Activated naive CD8-positive, alpha-beta T cell treated with anti-CD3 and anti-CD28 coated beads, Interleukin-2, amount 50 U/mL, for 24 hours (primary cell): ENCODE results near the gene TLX2.
A peak's percentile ranks its signal among the peaks of the same experiment; 100 is the strongest.

Experiments
- ATAC-seq: fragments of 150-1000 bp; cut with Tn5 transposase; one replicate; pipeline ENCODE4 v1.10.0; 2021
- DNase-seq: peaks from one replicate; pipeline ENCODE4 v3.0.0; 2021
- H3K27ac Mint-ChIP-seq: one replicate; pipeline ENCODE4 v1.8.0; 2021; ENCODE audit warnings: mild to moderate bottlenecking, mixed read lengths
- H3K27me3 Mint-ChIP-seq: one replicate; pipeline ENCODE4 v1.8.0; 2021; ENCODE audit warnings: mixed read lengths
- H3K36me3 Mint-ChIP-seq: one replicate; pipeline ENCODE4 v1.8.0; 2021; ENCODE audit warnings: low read depth, mixed read lengths
- H3K4me1 Mint-ChIP-seq: one replicate; pipeline ENCODE4 v1.8.0; 2021; ENCODE audit warnings: mixed read lengths
- H3K4me3 Mint-ChIP-seq: one replicate; pipeline ENCODE4 v1.8.0; 2021; ENCODE audit warnings: mild to moderate bottlenecking, moderate library complexity, mixed read lengths
- H3K9me3 Mint-ChIP-seq: one replicate; pipeline ENCODE4 v1.8.0; 2021; ENCODE audit warnings: mixed read lengths

Gene TLX2

DNA sequence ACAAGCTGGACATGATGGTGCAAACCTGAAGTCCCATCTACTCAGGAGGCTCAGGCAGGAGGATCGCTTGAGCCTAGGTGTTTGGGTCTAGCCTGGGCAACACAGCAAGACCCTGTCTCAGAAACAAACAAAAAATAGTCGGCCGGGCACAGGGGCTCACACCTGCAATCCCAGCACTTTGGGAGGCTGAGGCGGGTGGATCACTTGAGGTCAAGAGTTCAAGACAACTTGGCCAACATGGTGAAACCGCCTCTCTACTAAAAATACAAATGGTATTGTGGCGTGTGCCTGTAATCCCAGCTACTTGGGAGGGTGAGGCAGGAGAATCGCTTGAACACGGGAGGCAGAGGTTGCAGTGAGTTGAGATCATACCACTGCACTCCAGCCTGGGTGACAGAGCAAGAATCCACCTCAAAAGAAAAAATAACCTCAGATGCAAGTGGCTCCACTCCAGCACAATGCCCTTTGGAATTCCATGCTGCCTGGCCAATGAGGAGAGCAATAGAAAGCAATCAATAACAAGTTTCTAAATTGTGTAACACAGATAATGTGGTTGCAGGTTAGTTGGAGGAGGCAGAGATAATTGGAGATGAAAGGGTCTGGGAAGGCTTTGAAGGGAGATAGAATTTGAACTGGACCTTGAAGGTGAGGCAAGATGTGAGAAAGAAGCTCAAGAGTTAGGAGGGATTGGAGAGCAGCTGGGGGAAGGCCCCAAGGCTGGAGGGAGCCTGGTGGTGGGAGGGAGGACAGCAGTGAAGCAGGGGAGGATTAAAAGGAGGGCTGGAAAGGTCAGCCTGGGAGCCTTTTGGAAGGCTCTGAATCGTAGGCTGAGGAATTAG, 25.4 kb upstream of the TLX2 start:
- no peak for DNase-seq
- H3K36me3 Mint-ChIP-seq: peaks cover 16% of the 10 kb centered on the region
- H3K4me3 Mint-ChIP-seq: no peak overlapping the region
- H3K9me3 Mint-ChIP-seq: no peaks in the 10 kb centered on the region
- no peak overlapping the region for H3K27ac Mint-ChIP-seq
- no peak for ATAC-seq
- peaks cover 4% of the 10 kb centered on the region for H3K4me1 Mint-ChIP-seq
- H3K27me3 Mint-ChIP-seq: no peaks in the 10 kb centered on the region

DNA sequence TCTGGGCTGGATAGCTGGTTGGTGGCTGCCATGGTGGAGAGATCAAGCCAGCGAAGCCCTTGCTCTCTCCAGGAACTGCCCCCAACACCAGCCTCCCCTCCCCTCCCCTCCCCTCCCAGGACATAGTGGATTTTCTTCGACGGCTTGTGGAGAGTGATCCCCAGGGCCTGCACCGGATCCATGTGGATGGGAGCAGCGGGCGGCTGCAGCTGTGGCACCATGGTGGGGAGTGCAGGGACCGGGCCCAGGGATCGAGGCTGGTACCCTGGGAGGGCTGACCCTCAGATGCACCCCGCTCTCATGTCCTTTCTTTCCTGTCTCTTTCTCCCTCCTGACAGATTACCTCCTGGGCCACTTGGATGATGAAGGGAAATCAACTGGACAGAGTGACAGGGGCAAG, 24.3 kb upstream of the TLX2 start:
- DNase-seq (no peak), ATAC-seq (no peak)
- H3K36me3 Mint-ChIP-seq: peaks cover 16% of the 10 kb centered on the region
- H3K4me3 Mint-ChIP-seq: no peak overlapping the region
- no peaks in the 10 kb centered on the region for H3K27me3 Mint-ChIP-seq
- no peak overlapping the region for H3K27ac Mint-ChIP-seq
- no peaks in the 10 kb centered on the region for H3K9me3 Mint-ChIP-seq
- peaks cover 2% of the 10 kb centered on the region for H3K4me1 Mint-ChIP-seq

- Mint-ChIP-seq H3K9me3 (no peaks in the 10 kb centered on the region), H3K27me3 (no peaks in the 10 kb centered on the region), H3K27ac (no peak overlapping the region), H3K4me1 (no peaks in the 10 kb centered on the region), H3K36me3 (peaks cover 8% of the 10 kb centered on the region), H3K4me3 (no peak overlapping the region)
- no peak for DNase-seq
- no peak for ATAC-seq
Measured at GRCh38 chr2:74491648-74492544, 22.4 kb upstream of the TLX2 start.

- peaks cover 5% of the 10 kb centered on the region for H3K36me3 Mint-ChIP-seq
Measured at GRCh38 chr2:74493546-74493945, 20.7 kb upstream of the TLX2 start.

GRCh38 chr2:74495440-74495839, 18.8 kb upstream of the TLX2 start:
- no peaks in the 10 kb centered on the region for H3K9me3 Mint-ChIP-seq
- DNase-seq: no peak
- peaks cover 4% of the 10 kb centered on the region for H3K36me3 Mint-ChIP-seq
- no peak overlapping the region for H3K27ac Mint-ChIP-seq
- ATAC-seq: no peak
- peaks cover 20% of the 10 kb centered on the region for H3K4me1 Mint-ChIP-seq
- peaks cover 25% of the 10 kb centered on the region for H3K27me3 Mint-ChIP-seq
- no peak overlapping the region for H3K4me3 Mint-ChIP-seq

More at GRCh38 chr2:74493546-74493945, 20.7 kb upstream of the TLX2 start:
- Mint-ChIP-seq H3K27ac (no peak overlapping the region), H3K4me3 (no peak overlapping the region), H3K4me1 (peaks cover 10% of the 10 kb centered on the region), H3K27me3 (peaks cover 10% of the 10 kb centered on the region), H3K9me3 (no peaks in the 10 kb centered on the region)
- ATAC-seq (no peak), DNase-seq (no peak)

GRCh38 chr2:74496997-74497776, 17.1 kb upstream of the TLX2 start:
- Mint-ChIP-seq H3K36me3 (no peaks in the 10 kb centered on the region), H3K4me1 (peaks cover 24% of the 10 kb centered on the region)

GRCh38 chr2:74497777-74498499, 16.3 kb upstream of the TLX2 start:
- H3K27ac Mint-ChIP-seq: peak overlapping the region; percentile 22
- peak overlapping the region; percentile 77 for H3K4me3 Mint-ChIP-seq
- ATAC-seq: no peak
- no peaks in the 10 kb centered on the region for H3K9me3 Mint-ChIP-seq
- peaks cover 48% of the 10 kb centered on the region for H3K27me3 Mint-ChIP-seq
- peak; percentile 30 for DNase-seq
- H3K36me3 Mint-ChIP-seq: no peaks in the 10 kb centered on the region
- peaks cover 32% of the 10 kb centered on the region for H3K4me1 Mint-ChIP-seq

More at GRCh38 chr2:74496997-74497776, 17.1 kb upstream of the TLX2 start:
- H3K27ac Mint-ChIP-seq: peak overlapping the region; percentile 22
- H3K27me3 Mint-ChIP-seq: peaks cover 40% of the 10 kb centered on the region
- H3K9me3 Mint-ChIP-seq: no peaks in the 10 kb centered on the region
- H3K4me3 Mint-ChIP-seq: peak overlapping the region; percentile 77
- ATAC-seq: no peak
- no peak for DNase-seq

GRCh38 chr2:74498500-74499266, 15.6 kb upstream of the TLX2 start:
- H3K4me1 Mint-ChIP-seq: peaks cover 38% of the 10 kb centered on the region
- H3K27ac Mint-ChIP-seq: peak overlapping the region; percentile 9
- H3K36me3 Mint-ChIP-seq: no peaks in the 10 kb centered on the region
- no peaks in the 10 kb centered on the region for H3K9me3 Mint-ChIP-seq
- DNase-seq (peak; percentile 37), ATAC-seq (peak; percentile 81)
- H3K4me3 Mint-ChIP-seq: peak overlapping the region; percentile 77
- H3K27me3 Mint-ChIP-seq: peaks cover 51% of the 10 kb centered on the region

DNA sequence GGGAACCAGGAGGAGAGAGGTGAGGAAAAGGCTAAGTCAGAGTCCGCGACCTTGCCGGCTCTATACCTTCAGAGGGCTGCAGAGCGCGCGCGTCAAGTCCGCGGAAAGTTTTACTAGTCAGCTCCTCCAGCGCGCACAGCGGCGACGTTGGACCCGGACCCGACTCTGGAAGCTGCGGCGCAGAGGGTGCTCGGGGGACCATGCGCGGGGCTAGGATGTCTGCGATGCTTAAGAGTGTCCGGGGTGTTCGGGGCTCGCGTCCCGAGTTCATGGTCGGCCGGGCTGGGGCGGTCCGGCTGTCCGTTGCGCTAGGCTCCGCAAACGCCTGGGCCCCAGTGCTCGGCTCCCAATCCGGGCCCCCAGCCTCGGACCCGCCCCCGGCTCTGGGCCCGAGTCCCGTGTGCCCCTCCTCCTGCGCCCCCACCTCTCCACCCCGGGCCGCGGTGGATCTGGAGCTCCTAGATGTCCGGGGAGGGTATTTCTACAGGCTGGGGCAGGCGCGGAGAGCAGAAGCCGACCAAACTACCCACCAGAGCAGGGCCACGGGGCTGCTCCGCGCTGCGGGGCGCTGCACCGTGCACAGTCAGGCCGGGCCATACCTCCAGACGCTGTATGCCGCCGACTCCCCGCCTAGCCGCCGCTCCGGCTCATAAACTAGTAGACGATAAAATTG, 14.8 kb upstream of the TLX2 start, which contains the start of gene LBX2:
LBX2 (minus strand) TSS at position 337 of the 673 bp plus-strand sequence; CDS start at position 271, 66 bp downstream.
- H3K4me1 Mint-ChIP-seq: peaks cover 45% of the 10 kb centered on the region
- H3K9me3 Mint-ChIP-seq: no peaks in the 10 kb centered on the region
- H3K4me3 Mint-ChIP-seq: peak within 1 kb of the TSS; percentile 77
- peak; percentile 33 for ATAC-seq
- peaks cover 58% of the 10 kb centered on the region for H3K27me3 Mint-ChIP-seq
- H3K36me3 Mint-ChIP-seq: peaks cover 3% of the 10 kb centered on the region
- DNase-seq: peak; percentile 56
- H3K27ac Mint-ChIP-seq: no peak within 1 kb of the TSS

- DNase-seq (no peak), ATAC-seq (no peak)
- peaks cover 64% of the 10 kb centered on the region for H3K27me3 Mint-ChIP-seq
- peaks cover 50% of the 10 kb centered on the region for H3K4me1 Mint-ChIP-seq
- peaks cover 10% of the 10 kb centered on the region for H3K36me3 Mint-ChIP-seq
- H3K4me3 Mint-ChIP-seq: no peak overlapping the region
- H3K9me3 Mint-ChIP-seq: no peaks in the 10 kb centered on the region
- no peak overlapping the region for H3K27ac Mint-ChIP-seq
Measured at GRCh38 chr2:74499940-74500577, 14.2 kb upstream of the TLX2 start.

DNA sequence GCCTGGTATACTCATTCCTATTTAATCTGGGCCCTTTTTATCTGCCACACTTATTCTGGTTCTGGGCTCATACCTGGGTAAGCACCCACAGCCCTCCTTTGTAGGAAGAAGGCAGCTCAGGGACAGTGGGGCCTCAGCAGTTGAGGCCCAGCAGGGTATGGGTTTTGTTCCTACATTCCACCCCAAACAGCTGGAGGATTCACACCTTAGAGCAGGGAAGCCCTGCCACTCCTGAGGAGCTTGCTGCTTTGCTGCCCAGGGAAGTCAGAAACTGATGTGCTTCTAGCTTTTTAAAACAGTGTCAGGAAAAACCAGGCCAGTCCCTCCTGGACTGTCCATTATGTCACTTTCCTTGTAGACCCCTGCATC, 13.7 kb upstream of the TLX2 start:
- Mint-ChIP-seq H3K9me3 (no peaks in the 10 kb centered on the region), H3K4me1 (peaks cover 52% of the 10 kb centered on the region), H3K27me3 (peaks cover 66% of the 10 kb centered on the region), H3K27ac (no peak overlapping the region), H3K36me3 (peaks cover 15% of the 10 kb centered on the region), H3K4me3 (no peak overlapping the region)
- DNase-seq (no peak), ATAC-seq (no peak)

- no peak overlapping the region for H3K4me3 Mint-ChIP-seq
- H3K4me1 Mint-ChIP-seq: peaks cover 58% of the 10 kb centered on the region
- peaks cover 21% of the 10 kb centered on the region for H3K36me3 Mint-ChIP-seq
- DNase-seq (no peak), ATAC-seq (no peak)
- H3K9me3 Mint-ChIP-seq: no peaks in the 10 kb centered on the region
- no peak overlapping the region for H3K27ac Mint-ChIP-seq
- peaks cover 66% of the 10 kb centered on the region for H3K27me3 Mint-ChIP-seq
Measured at GRCh38 chr2:74501335-74502071, 12.7 kb upstream of the TLX2 start.
